Esophagus squamous epithelium (tissue), 4 donors: ENCODE results near the gene CHD6.

ENCODE experiments used
- POLR2A ChIP-seq, 4 donors: fragments of 450-650 bp; IDR thresholded peaks; one replicate each; pipeline ENCODE4 v1.6.1; 2017; ENCODE audit warnings: antibody characterized with exemption in 4 of 4, mild to moderate bottlenecking in 4 of 4, moderate library complexity in 3 of 4
- TF ChIP-seq, protein P1 (sequence below), 6 experiments: fragments of 450-650 bp in 4 of 6; fragments of 200-600 bp in 2 of 6; sonication (generic) in 2 of 6; IDR thresholded peaks; one replicate each; pipeline ENCODE4 v1.5.1; 2016 to 2019; ENCODE audit warnings: antibody characterized with exemption in 6 of 6, mild to moderate bottlenecking in 4 of 6, moderate library complexity in 4 of 6

DNA sequence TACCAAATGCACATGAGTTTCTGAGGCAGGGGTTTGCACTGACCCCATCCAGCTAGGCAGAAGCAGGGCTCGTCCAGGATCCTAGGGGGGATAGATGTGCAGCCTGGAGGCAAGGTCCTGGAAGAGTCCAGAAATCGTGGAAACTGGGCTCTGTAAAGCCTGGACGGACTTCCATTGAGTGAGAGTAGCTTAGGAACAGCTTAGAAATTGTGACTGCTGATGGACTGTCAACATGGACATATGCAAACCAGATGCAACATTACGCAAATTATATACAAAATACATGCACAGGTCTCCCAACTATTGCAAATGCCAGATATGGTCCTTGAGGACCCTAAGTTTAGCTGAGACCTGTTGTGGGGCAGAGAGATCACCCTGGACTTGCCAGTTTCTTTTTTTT lies 246.8 kb downstream of the CHD6 start:
- TF ChIP-seq, protein P1, sequence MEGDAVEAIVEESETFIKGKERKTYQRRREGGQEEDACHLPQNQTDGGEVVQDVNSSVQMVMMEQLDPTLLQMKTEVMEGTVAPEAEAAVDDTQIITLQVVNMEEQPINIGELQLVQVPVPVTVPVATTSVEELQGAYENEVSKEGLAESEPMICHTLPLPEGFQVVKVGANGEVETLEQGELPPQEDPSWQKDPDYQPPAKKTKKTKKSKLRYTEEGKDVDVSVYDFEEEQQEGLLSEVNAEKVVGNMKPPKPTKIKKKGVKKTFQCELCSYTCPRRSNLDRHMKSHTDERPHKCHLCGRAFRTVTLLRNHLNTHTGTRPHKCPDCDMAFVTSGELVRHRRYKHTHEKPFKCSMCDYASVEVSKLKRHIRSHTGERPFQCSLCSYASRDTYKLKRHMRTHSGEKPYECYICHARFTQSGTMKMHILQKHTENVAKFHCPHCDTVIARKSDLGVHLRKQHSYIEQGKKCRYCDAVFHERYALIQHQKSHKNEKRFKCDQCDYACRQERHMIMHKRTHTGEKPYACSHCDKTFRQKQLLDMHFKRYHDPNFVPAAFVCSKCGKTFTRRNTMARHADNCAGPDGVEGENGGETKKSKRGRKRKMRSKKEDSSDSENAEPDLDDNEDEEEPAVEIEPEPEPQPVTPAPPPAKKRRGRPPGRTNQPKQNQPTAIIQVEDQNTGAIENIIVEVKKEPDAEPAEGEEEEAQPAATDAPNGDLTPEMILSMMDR (IDR thresholded peaks at IDR 0.05), result no peak
- no peak for TF ChIP-seq POLR2A (IDR thresholded peaks at IDR 0.05)
